Panc1 (cell line): Measurements from ENCODE around the gene SAP30BP.

ENCODE experiments used
- POLR2AphosphoS5 ChIP-seq: IDR thresholded peaks from 2 replicates; pipeline ENCODE4 v1.6.1; 2012; ENCODE audit warnings: mild to moderate bottlenecking, low read depth, low read length, moderate library complexity
- REST ChIP-seq, 2 experiments: IDR thresholded peaks; 2 replicates each; pipeline ENCODE4 v1.6.1; 2011 to 2012; ENCODE audit warnings: low read depth in 2 of 2, control low read depth in 1 of 2, low read length in 1 of 2, mild to moderate bottlenecking in 1 of 2, moderate library complexity in 1 of 2; ENCODE audit not compliant: insufficient read depth in 1 of 2
- SIN3A ChIP-seq: IDR thresholded peaks from 2 replicates; pipeline ENCODE4 v1.6.1; 2012; ENCODE audit warnings: low read depth, mild to moderate bottlenecking, low read length, moderate library complexity, borderline replicate concordance; ENCODE audit not compliant: insufficient read depth
- TCF7L2 ChIP-seq: IDR thresholded peaks from 2 replicates; pipeline ENCODE4 v1.6.1; 2011; ENCODE audit warnings: mild to moderate bottlenecking, low read depth, low read length, inconsistent platforms
- TF ChIP-seq, protein P1 (sequence below): fragments of 450-650 bp; IDR thresholded peaks from 2 replicates; pipeline ENCODE4 v1.5.1; 2017; ENCODE audit warnings: mild to moderate bottlenecking

DNA sequence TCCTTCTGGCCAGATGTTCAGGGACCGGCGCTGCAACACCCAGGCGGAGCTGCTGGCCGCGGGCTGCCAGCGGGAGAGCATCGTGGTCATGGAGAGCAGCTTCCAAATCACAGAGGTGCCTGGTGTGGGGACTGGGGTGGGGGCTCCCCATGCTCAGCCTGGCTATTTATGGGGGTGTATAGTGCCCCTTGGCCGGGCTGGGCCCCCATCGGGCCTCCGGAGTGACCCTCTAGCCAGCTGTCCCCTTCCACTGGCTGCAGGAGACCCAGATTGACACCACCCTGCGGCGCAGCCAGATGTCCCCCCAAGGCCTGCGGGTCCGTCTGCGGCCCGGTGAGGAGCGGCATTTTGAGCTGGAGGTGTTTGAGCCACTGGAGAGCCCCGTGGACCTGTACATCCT is 60.3 kb downstream of the SAP30BP start:
- TF ChIP-seq, protein P1, sequence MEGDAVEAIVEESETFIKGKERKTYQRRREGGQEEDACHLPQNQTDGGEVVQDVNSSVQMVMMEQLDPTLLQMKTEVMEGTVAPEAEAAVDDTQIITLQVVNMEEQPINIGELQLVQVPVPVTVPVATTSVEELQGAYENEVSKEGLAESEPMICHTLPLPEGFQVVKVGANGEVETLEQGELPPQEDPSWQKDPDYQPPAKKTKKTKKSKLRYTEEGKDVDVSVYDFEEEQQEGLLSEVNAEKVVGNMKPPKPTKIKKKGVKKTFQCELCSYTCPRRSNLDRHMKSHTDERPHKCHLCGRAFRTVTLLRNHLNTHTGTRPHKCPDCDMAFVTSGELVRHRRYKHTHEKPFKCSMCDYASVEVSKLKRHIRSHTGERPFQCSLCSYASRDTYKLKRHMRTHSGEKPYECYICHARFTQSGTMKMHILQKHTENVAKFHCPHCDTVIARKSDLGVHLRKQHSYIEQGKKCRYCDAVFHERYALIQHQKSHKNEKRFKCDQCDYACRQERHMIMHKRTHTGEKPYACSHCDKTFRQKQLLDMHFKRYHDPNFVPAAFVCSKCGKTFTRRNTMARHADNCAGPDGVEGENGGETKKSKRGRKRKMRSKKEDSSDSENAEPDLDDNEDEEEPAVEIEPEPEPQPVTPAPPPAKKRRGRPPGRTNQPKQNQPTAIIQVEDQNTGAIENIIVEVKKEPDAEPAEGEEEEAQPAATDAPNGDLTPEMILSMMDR = no peak
- TF ChIP-seq POLR2AphosphoS5 = no peak
- TF ChIP-seq SIN3A = no peak
- no peak for TF ChIP-seq REST (IDR thresholded peaks at IDR 0.05; ENCODE audit: insufficient read depth in 1 of 2, low read depth in 2 of 2, low read length in 1 of 2)
- TF ChIP-seq TCF7L2 = no peak
